GM12878 (cell line): Measurements from ENCODE around the gene CC2D2B. TPM values are rescaled to one million over a fixed set of nuclear protein-coding genes. Genes with fewer than 3 reads are reported as not detected.

ENCODE experiments used
- ATAC-seq: fragments of 200-7000 bp; cut with Tn5 transposase; 3 replicates; pipeline ENCODE4 v1.9.1; 2020; ENCODE audit warnings: mild to moderate bottlenecking, moderate library complexity
- BruUV-seq: library from RNA; stranded (reverse); fragments of 400-500 nt; replicated peaks from 2 replicates; lab custom pipeline; 2021; lab: Mats Ljungman, UMichigan
- CTCF ChIA-PET: fragments of 300-600 bp; sonication (Branson Sonifier 250); formaldehyde crosslinking; extraction: SDS; loops from one replicate; lab custom pipeline; 2021; ENCODE audit warnings: inconsistent platforms; lab: Yijun Ruan, JAX
- POLR2A ChIA-PET: fragments of 350-600 bp; formaldehyde crosslinking; extraction: SDS; loops from one replicate; lab custom pipeline; 2021; ENCODE audit warnings: inconsistent platforms; lab: Charles Lee
- RAD21 ChIA-PET: fragments of 300-600 bp; sonication (Branson Sonifier 250); formaldehyde crosslinking; loops from one replicate; lab custom pipeline; 2023; ENCODE audit warnings: antibody characterized with exemption; ENCODE audit not compliant: unreplicated experiment; lab: Charles Lee
- SMC1A ChIA-PET: fragments of 300-600 bp; sonication (Branson Sonifier 250); formaldehyde crosslinking; loops from one replicate; lab custom pipeline; 2023; ENCODE audit not compliant: unreplicated experiment, uncharacterized antibody; lab: Charles Lee
- DNase-seq: peaks from one replicate; pipeline ENCODE4 v3.0.0-alpha.2; 2011; ENCODE audit warnings: low read depth, low spot score
- FAIRE-seq: peaks from 3 replicates; lab custom pipeline; 2011; peaks lifted over from hg19 to GRCh38; lab: Jason Lieb, UNC
- H2AFZ ChIP-seq: 2 replicates; pipeline ENCODE4 v1.6.0; 2011; ENCODE audit warnings: low read depth, low read length, control low read depth; ENCODE audit not compliant: control insufficient read depth
- H3K27ac ChIP-seq: 2 replicates; pipeline ENCODE4 v1.5.1; 2011; ENCODE audit warnings: control low read depth; ENCODE audit not compliant: control insufficient read depth, insufficient read depth
- H3K27me3 ChIP-seq, 2 experiments: replicated peaks in 1 of 2; 2 replicates each; pipeline versions ENCODE4 v1.6.0 to v1.6.1; 2011; ENCODE audit warnings: low read length in 1 of 2; ENCODE audit not compliant: control insufficient read depth in 2 of 2, insufficient read depth in 2 of 2
- H3K36me3 ChIP-seq, 2 experiments: 2 replicates each; pipeline ENCODE4 v1.5.1; 2011; ENCODE audit warnings: low read length in 1 of 2; ENCODE audit not compliant: control insufficient read depth in 2 of 2, insufficient read depth in 2 of 2
- H3K4me1 ChIP-seq: 2 replicates; pipeline ENCODE4 v1.6.1; 2011; ENCODE audit warnings: mild to moderate bottlenecking, low read length, moderate library complexity, mixed read lengths; ENCODE audit not compliant: control insufficient read depth, insufficient read depth
- H3K4me2 ChIP-seq: 2 replicates; pipeline ENCODE4 v1.6.0; 2011; ENCODE audit warnings: control low read depth; ENCODE audit not compliant: control insufficient read depth, insufficient read depth
- H3K4me3 ChIP-seq: fragments of 200-600 bp; sonication (generic); 2 replicates; pipeline ENCODE4 v1.5.1; 2016
- H3K79me2 ChIP-seq: 2 replicates; pipeline ENCODE4 v1.6.0; 2011; ENCODE audit warnings: low read length; ENCODE audit not compliant: control insufficient read depth, insufficient read depth
- H3K9ac ChIP-seq: 2 replicates; pipeline ENCODE4 v1.8.0; 2011; ENCODE audit warnings: low read length, control low read depth, mixed read lengths; ENCODE audit not compliant: control insufficient read depth, insufficient read depth
- H3K9me3 ChIP-seq: replicated peaks from 3 replicates; pipeline ENCODE4 v1.5.1; 2011; ENCODE audit warnings: mild to moderate bottlenecking, low read length; ENCODE audit not compliant: control insufficient read depth, insufficient read depth
- H4K20me1 ChIP-seq: 2 replicates; pipeline ENCODE4 v1.6.0; 2011; ENCODE audit not compliant: control insufficient read depth, insufficient read depth
- ATF7 ChIP-seq: fragments of 450-650 bp; IDR thresholded peaks from 2 replicates; pipeline ENCODE4 v1.6.1; 2016; ENCODE audit warnings: low read depth, mild to moderate bottlenecking
- BHLHE40 ChIP-seq, 2 experiments: fragments of 450-650 bp in 1 of 2; IDR thresholded peaks; 2 replicates each; pipeline ENCODE4 v1.6.1; 2011 to 2017; ENCODE audit warnings: low read depth in 2 of 2, borderline replicate concordance in 1 of 2, improper control_type of control experiment in 1 of 2, low read length in 1 of 2, mild to moderate bottlenecking in 1 of 2
- JUNB ChIP-seq: IDR thresholded peaks from 2 replicates; pipeline ENCODE4 v1.6.1; 2016; ENCODE audit warnings: antibody characterized with exemption, mild to moderate bottlenecking
- MXI1 ChIP-seq: fragments of 150-350 bp; IDR thresholded peaks from 2 replicates; pipeline ENCODE4 v1.6.1; 2011; ENCODE audit warnings: low read depth, mild to moderate bottlenecking, inconsistent platforms, low read length, improper control_type of control experiment
- PAX5 ChIP-seq: IDR thresholded peaks from 2 replicates; pipeline ENCODE4 v1.6.1; 2011; ENCODE audit warnings: low read depth, low read length, borderline replicate concordance
- PML ChIP-seq: IDR thresholded peaks from 2 replicates; pipeline ENCODE4 v1.6.1; 2012; ENCODE audit warnings: low read length, inconsistent platforms
- SPI1 ChIP-seq: IDR thresholded peaks from 2 replicates; pipeline ENCODE4 v1.6.1; 2011; ENCODE audit warnings: low read depth, mild to moderate bottlenecking, low read length, moderate library complexity, borderline replicate concordance; ENCODE audit not compliant: insufficient read depth
- TCF7 ChIP-seq: IDR thresholded peaks from 2 replicates; pipeline ENCODE4 v1.6.1; 2014; ENCODE audit warnings: antibody characterized with exemption, borderline replicate concordance
- WGBS: methylation state at CpG from one replicate; pipeline ENCODE4 v1.1.6; 2016; ENCODE audit warnings: low lambda C conversion rate; ENCODE audit not compliant: insufficient replicate concordance, insufficient coverage; ENCODE audit errors: missing lambda C conversion rate; 5-methylcytosine and 5-hydroxymethylcytosine counted together
- in situ Hi-C: fragments of 300-500 bp; cut with MboI; formaldehyde crosslinking; loops from 9 replicates; pipeline ENCODE4 v1.14.3; 2018; ENCODE audit warnings: mixed read lengths
- intact Hi-C: fragments of 100-400 bp; cut with micrococcal nuclease; formaldehyde crosslinking; loops from one replicate; pipeline ENCODE4 v1.14.2; 2022; ENCODE audit not compliant: unreplicated experiment
- polyA plus RNA-seq, 11 experiments: library from polyadenylated mRNA; depleted of rRNA in 4 of 11; unstranded in 6 of 11; stranded (reverse) in 5 of 11; fragments of >200 nt; fragmentation: Nextera tagmentation in 4 of 11; fragmentation: Illumina TruSeq in 1 of 11; extraction: Ambion mirVana in 4 of 11; extraction: Trizol in 1 of 11; gene quantifications; 1 replicate in 1 of 11; 2 replicates in 10 of 11; pipeline versions ENCODE4 v1.2.1 to v1.2.3, GENCODE V29; 2011 to 2016; ENCODE audit warnings: inconsistent platforms in 2 of 11, missing spikeins in 2 of 11, low read depth in 1 of 11
- total RNA-seq, 4 experiments: library from RNA; depleted of rRNA in 3 of 4; stranded (reverse); fragments of >200 nt in 3 of 4; fragmentation: Illumina TruSeq in 1 of 4; extraction: Trizol in 1 of 4; gene quantifications; 2 replicates each; pipeline versions ENCODE4 v1.2.1 to v1.2.3, GENCODE V29; 2013 to 2021

Gene CC2D2B
- total and polyA plus RNA-seq, 10 of the 15 experiments (the other 5 are each of a cell fraction or from before 2014, with no cell fraction given): 0.42 to 2.8 (median 0.78) TPM

DNA sequence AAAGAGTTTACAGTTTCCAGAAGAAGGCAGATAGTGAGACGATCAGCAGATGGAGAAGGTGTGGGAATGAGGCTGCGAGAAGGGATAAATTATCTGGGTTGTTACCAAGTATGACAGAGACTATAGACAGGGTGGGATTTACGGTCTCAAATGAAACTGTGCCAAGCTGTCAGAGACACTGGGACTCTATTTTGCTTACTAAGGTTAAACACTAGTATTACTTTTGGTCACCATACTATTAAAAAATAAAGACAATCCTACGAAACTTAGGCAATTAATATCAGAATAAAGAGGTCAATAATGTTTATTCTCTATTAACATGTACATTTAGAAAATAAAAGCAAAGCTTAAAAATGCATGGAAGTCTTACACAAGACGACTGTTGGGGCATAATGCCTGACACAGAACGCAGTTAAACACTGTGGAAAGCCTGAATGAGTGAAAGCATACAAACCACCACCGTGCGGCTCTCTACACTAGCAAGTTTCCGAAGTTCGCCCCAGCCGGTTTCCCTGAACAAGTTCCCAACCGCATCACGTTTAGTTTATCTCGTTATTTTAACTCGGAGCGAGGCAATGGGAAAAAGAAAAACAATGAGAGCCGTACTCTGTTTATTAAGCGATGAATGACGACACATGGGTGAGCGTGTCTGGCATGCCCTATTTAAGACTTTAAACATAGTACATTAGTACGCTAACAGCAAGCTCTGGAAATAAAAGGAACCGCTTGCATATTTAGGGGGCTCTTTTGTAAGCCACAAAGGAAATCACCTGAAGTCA, 909 bp upstream of the CC2D2B start (continued):
- TF ChIP-seq PAX5: no peak
- no peak for TF ChIP-seq JUNB
- no peak for TF ChIP-seq PML
- peak; percentile 25; the same call in 1 of the 2 replicates for TF ChIP-seq ATF7
- TF ChIP-seq TCF7: no peak
- peak; percentile 10 to 11; a peak in 1 of 4 replicates for TF ChIP-seq BHLHE40 (IDR thresholded peaks at IDR 0.05; ENCODE audit: borderline replicate concordance in 1 of 2, low read depth in 2 of 2, low read length in 1 of 2)

DNA sequence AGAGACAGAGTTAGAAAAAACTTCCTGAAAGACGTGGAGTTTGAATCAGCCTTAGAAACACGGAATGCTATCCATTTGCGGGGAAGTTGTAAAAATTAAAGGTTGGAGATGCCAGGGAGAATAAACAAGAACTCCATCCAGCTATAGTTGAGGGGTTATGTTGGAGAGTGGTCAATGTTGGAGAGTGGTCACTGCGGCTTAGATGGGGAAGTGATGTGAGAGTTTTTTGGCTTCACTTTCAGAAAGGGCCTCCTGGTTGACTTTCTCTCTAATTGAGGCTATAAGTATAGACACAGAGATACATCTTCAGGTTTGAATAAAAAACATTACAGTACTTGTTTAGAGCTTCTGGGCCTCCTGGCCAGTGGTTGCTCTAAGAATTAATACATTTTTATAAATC, 675 bp downstream of the CC2D2B start:
- Histone ChIP-seq H3K4me2 (peak overlapping the region; percentile 77), H3K9me3 (no peaks in the 10 kb centered on the region), H3K9ac (no peak overlapping the region), H2AFZ (peak overlapping the region; percentile 100), H4K20me1 (no peaks in the 10 kb centered on the region), H3K79me2 (peaks cover 9% of the 10 kb centered on the region), H3K4me1 (peaks cover 4% of the 10 kb centered on the region; the same call in 1 of the 2 replicates), H3K27me3 (no peaks in the 10 kb centered on the region), H3K27ac (no peak overlapping the region), H3K36me3 (no peaks in the 10 kb centered on the region; a peak in 1 of 4 replicates), H3K4me3 (peak overlapping the region; percentile 89; the same call in 1 of the 2 replicates)
- CTCF ChIA-PET: interaction anchor here (0.6 to 1.7 kb wide), 6 partner anchors 24 to 564 kb away, joined by 3 to 4 read pairs (median 3); no protein-coding TSS in a partner anchor
- no TSS peak for BruUV-seq
- intact Hi-C loops (no loop called here), in situ Hi-C loops (no loop called here)
- DNase-seq (no peak), ATAC-seq (peak; percentile 10; the same call in 1 of the 3 replicates), FAIRE-seq (no peak)
- TF ChIP-seq MXI1: no peak
- peak; percentile 52; the same call in 1 of the 2 replicates for TF ChIP-seq SPI1
- POLR2A ChIA-PET: interaction anchor here (0.6 to 0.7 kb wide), 2 partner anchors 59 to 151 kb away, joined by 3 to 7 read pairs; no protein-coding TSS in a partner anchor
- RAD21 ChIA-PET: interaction anchor here (1.0 to 2.3 kb wide), 5 partner anchors 67 to 213 kb away, joined by 3 to 8 read pairs (median 5); no protein-coding TSS in a partner anchor
- SMC1A ChIA-PET: interaction anchor here (1.3 to 2.1 kb wide), 4 partner anchors 10 to 215 kb away, joined by 4 to 12 read pairs (median 8); partner anchors contain the start of gene TCTN3
- 43% methylated on average over 4 of the region's 4 CpGs for WGBS
